ENCODE measurements around the gene IL22RA2.

The IL22RA2 gene

GRCh38 chr6:137167702-137168377, 5.6 kb downstream of the IL22RA2 start:
- no peak for DNase-seq (ENCODE audit: low spot score)

- no peak for DNase-seq (ENCODE audit: low spot score)
Measured at GRCh38 chr6:137166247-137167098, 7.0 kb downstream of the IL22RA2 start.

- no peak for DNase-seq (ENCODE audit: low spot score)
Measured at GRCh38 chr6:137165375-137166246, 7.8 kb downstream of the IL22RA2 start.

- DNase-seq (ENCODE audit: low spot score), result no peak
Measured at GRCh38 chr6:137163732-137164318, 9.6 kb downstream of the IL22RA2 start.

- DNase-seq (ENCODE audit: low spot score), result no peak
Measured at GRCh38 chr6:137162692-137163306, 10.6 kb downstream of the IL22RA2 start.

GRCh38 chr6:137161949-137162348, 11.5 kb downstream of the IL22RA2 start:
- no peak for DNase-seq (ENCODE audit: low spot score)

- no peak for DNase-seq (ENCODE audit: low spot score)
Measured at GRCh38 chr6:137160763-137161162, 12.7 kb downstream of the IL22RA2 start.

GRCh38 chr6:137159912-137160311, 13.5 kb downstream of the IL22RA2 start:
- DNase-seq (ENCODE audit: low spot score), result no peak

- no peak for DNase-seq (ENCODE audit: low spot score)
Measured at GRCh38 chr6:137157601-137158000, 15.8 kb downstream of the IL22RA2 start.

- no peak for DNase-seq (ENCODE audit: low spot score)
Measured at GRCh38 chr6:137156650-137157049, 16.8 kb downstream of the IL22RA2 start.

GRCh38 chr6:137155830-137156229, 17.6 kb downstream of the IL22RA2 start:
- no peak for DNase-seq (ENCODE audit: low spot score)

- DNase-seq (ENCODE audit: low spot score), result no peak
Measured at GRCh38 chr6:137150072-137150471, 23.4 kb downstream of the IL22RA2 start.

- no peak for DNase-seq (ENCODE audit: low spot score)
Measured at GRCh38 chr6:137149035-137149393, 24.4 kb downstream of the IL22RA2 start.

- DNase-seq (ENCODE audit: low spot score), result no peak
Measured at GRCh38 chr6:137148306-137149034, 25.0 kb downstream of the IL22RA2 start.

- no peak for DNase-seq (ENCODE audit: low spot score)
Measured at GRCh38 chr6:137147195-137147594, 26.2 kb downstream of the IL22RA2 start.

GRCh38 chr6:137146206-137146605, 27.2 kb downstream of the IL22RA2 start:
- DNase-seq (ENCODE audit: low spot score), result no peak

GRCh38 chr6:137145421-137145820, 28.0 kb downstream of the IL22RA2 start:
- DNase-seq (ENCODE audit: low spot score), result no peak

GRCh38 chr6:137136065-137136464, 37.4 kb downstream of the IL22RA2 start:
- no peak for DNase-seq (ENCODE audit: low spot score)

GRCh38 chr6:137134483-137134882, 39.0 kb downstream of the IL22RA2 start:
- no peak for DNase-seq (ENCODE audit: low spot score)

- no peak for DNase-seq (ENCODE audit: low spot score)
Measured at GRCh38 chr6:137133122-137133521, 40.3 kb downstream of the IL22RA2 start.

- DNase-seq (ENCODE audit: low spot score), result no peak
Measured at GRCh38 chr6:137126875-137127485, 46.5 kb downstream of the IL22RA2 start.
